Tibial nerve (tissue), 3 donors: ENCODE data around the gene ACP3.

Source experiments
- EP300 ChIP-seq, 2 donors: sonication (generic); formaldehyde crosslinking; IDR thresholded peaks; one replicate each; pipeline ENCODE4 v1.6.1; 2017; ENCODE audit warnings: antibody characterized with exemption in 2 of 2, mild to moderate bottlenecking in 1 of 2
- POLR2A ChIP-seq, 2 donors: fragments of 450-650 bp; IDR thresholded peaks; one replicate each; pipeline ENCODE4 v1.6.1; 2017; ENCODE audit warnings: antibody characterized with exemption in 2 of 2, mild to moderate bottlenecking in 2 of 2, moderate library complexity in 2 of 2

DNA sequence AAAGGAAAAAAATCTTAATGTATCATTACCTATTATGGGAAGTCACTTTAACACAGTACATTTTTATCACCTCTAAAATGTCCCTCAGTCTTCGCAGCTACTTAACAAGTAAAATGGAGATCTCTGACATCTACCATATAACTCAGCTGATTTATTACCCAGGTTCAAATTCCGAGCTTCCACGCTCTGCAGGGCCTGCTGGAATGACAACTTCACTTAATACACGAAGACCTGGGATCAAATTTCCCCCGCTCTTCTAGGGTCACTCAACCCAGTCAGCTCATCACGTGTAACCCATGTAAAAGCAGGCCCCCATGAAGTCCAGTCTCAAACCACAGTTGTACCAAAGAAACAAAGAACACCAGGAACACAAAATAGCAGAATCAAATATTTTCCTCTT lies 44.2 kb upstream of the ACP3 start:
- TF ChIP-seq EP300 (IDR thresholded peaks at IDR 0.05) (no peak), POLR2A (IDR thresholded peaks at IDR 0.05) (no peak)
